CD4-positive, alpha-beta T cell treated with Interleukin-6 at 100 ng/mL for 8 hours (primary cell): ENCODE data around the gene HSDL2.
"Not testable (repeated sequence)": the region's sequence is repeated elsewhere in the genome, so short reads cannot be mapped to it uniquely, and the experiment has no call there.

Source experiments
- DNase-seq: peaks from one replicate; pipeline ENCODE4 v3.0.0-alpha.2; 2020; ENCODE audit warnings: mixed read lengths, low spot score

Gene HSDL2

GRCh38 chr9:112501287-112501686 is 121.4 kb downstream of the HSDL2 start:
- DNase-seq, result no peak

- DNase-seq, result no peak
Measured at GRCh38 chr9:112502175-112502946, 122.5 kb downstream of the HSDL2 start.

GRCh38 chr9:112503170-112503569 is 123.3 kb downstream of the HSDL2 start:
- no peak for DNase-seq

- DNase-seq, result no peak
Measured at GRCh38 chr9:112505086-112505485, 125.2 kb downstream of the HSDL2 start.

- no peak for DNase-seq
Measured at GRCh38 chr9:112505607-112506006, 125.7 kb downstream of the HSDL2 start.

GRCh38 chr9:112506571-112506970 is 126.7 kb downstream of the HSDL2 start:
- no peak for DNase-seq

GRCh38 chr9:112507001-112507680 is 127.2 kb downstream of the HSDL2 start:
- no peak for DNase-seq

- DNase-seq, result no peak
Measured at GRCh38 chr9:112508377-112508776, 128.5 kb downstream of the HSDL2 start.

GRCh38 chr9:112512377-112512776 is 132.5 kb downstream of the HSDL2 start:
- not testable (repeated sequence) for DNase-seq

GRCh38 chr9:112516769-112517168 is 136.9 kb downstream of the HSDL2 start:
- no peak for DNase-seq

GRCh38 chr9:112520069-112520468 is 140.2 kb downstream of the HSDL2 start:
- DNase-seq, result no peak

- no peak for DNase-seq
Measured at GRCh38 chr9:112520656-112521055, 140.7 kb downstream of the HSDL2 start.
